ENCODE measurements around the gene XPO4. TPM values are rescaled to one million over a fixed set of nuclear protein-coding genes. Genes with fewer than 3 reads are reported as not detected.

The XPO4 gene
- total RNA-seq, 1 experiment from 2014 or later = 34.1 TPM

DNA sequence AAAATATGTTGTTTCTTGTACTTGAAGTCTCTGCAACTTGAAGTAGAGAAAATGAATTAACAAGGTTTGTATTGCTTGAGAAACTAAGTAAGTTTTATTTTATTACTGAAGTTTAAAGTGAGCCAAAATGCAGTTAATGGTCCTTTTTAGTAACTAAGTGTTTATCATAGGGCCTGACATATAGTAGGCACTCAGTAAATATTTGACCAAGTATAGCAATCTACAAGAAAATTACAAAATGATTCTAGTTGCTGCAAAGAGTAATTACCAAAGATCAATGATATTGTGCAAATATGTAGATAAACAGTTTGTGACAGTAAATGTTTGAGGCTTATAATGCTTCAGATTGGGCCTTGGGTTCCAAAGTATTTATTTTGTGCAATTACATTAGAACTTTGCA is 2.4 kb upstream of the XPO4 start:
- Histone ChIP-seq H2AK5ac (ENCODE audit: insufficient read length, low read length) (no peak overlapping the region), H4K20me1 (ENCODE audit: control insufficient read depth, insufficient read depth, insufficient read length) (no peaks in the 10 kb centered on the region), H3K14ac (ENCODE audit: insufficient read depth, low read length) (no peak overlapping the region), H3K56ac (ENCODE audit: insufficient read length, low read depth, low read length) (no peak overlapping the region), H3T11ph (ENCODE audit: low read length) (no peak overlapping the region), H3K79me1 (ENCODE audit: insufficient read depth, low read depth, low read length, poor library complexity, severe bottlenecking) (no peaks in the 10 kb centered on the region), H3K23me2 (ENCODE audit: insufficient read length, low read depth, low read length, poor library complexity, severe bottlenecking) (peaks cover 6% of the 10 kb centered on the region), H4K5ac (ENCODE audit: insufficient read length, low read depth, low read length) (no peak overlapping the region), H4K91ac (ENCODE audit: insufficient read length, low read depth, low read length) (no peak overlapping the region), H3K18ac (ENCODE audit: insufficient read length, low read depth, low read length) (no peak overlapping the region), H3K4ac (ENCODE audit: low read depth, low read length) (no peak overlapping the region), H2BK5ac (ENCODE audit: insufficient read length, low read length) (no peak overlapping the region), H3K9me3 (ENCODE audit: control insufficient read depth, low read depth, low read length) (no peaks in the 10 kb centered on the region), H4K8ac (replicated peaks; ENCODE audit: insufficient read length, low read depth, low read length) (no peak overlapping the region), H2BK20ac (ENCODE audit: low read depth, low read length, poor library complexity, severe bottlenecking) (no peak overlapping the region), H3K27ac (ENCODE audit: insufficient read length, low read depth, low read length) (no peak overlapping the region), H3K23ac (ENCODE audit: insufficient read length, low read depth, low read length) (no peak overlapping the region), H2AFZ (ENCODE audit: low read length) (no peak overlapping the region), H3K4me1 (ENCODE audit: insufficient read depth, low read length) (no peaks in the 10 kb centered on the region), H3K4me2 (ENCODE audit: insufficient read depth, insufficient read length, low read length) (no peak overlapping the region), H3K27me3 (ENCODE audit: insufficient read depth, low read length) (no peaks in the 10 kb centered on the region), H3K79me2 (ENCODE audit: insufficient read depth, low read length) (peaks cover 16% of the 10 kb centered on the region; the same call in 1 of the 2 replicates), H2BK120ac (ENCODE audit: low read depth, low read length, poor library complexity, severe bottlenecking) (no peak overlapping the region), H3K9ac (ENCODE audit: extremely low read depth, insufficient read length, low read length) (no peak overlapping the region), H2BK15ac (ENCODE audit: low read depth, low read length) (no peak overlapping the region), H2BK12ac (ENCODE audit: insufficient read length, low read depth, low read length) (no peak overlapping the region)
- Mint-ChIP-seq H3K4me3 (no peak overlapping the region), H3K27me3 (ENCODE audit: low read depth) (peaks cover 2% of the 10 kb centered on the region; the same call in 1 of the 2 replicates), H3K27ac (no peak overlapping the region), H3K4me1 (peaks cover 13 to 14% of the 10 kb centered on the region in 2 experiments), H3K9me3 (no peaks in the 10 kb centered on the region; a peak in 1 of 5 replicates), H3K36me3 (ENCODE audit: insufficient read depth in 1 of 3, low read depth in 3 of 3) (peaks cover under 1 to 7% (median 3%) of the 10 kb centered on the region in 3 experiments)
- TF ChIP-seq, protein P1, sequence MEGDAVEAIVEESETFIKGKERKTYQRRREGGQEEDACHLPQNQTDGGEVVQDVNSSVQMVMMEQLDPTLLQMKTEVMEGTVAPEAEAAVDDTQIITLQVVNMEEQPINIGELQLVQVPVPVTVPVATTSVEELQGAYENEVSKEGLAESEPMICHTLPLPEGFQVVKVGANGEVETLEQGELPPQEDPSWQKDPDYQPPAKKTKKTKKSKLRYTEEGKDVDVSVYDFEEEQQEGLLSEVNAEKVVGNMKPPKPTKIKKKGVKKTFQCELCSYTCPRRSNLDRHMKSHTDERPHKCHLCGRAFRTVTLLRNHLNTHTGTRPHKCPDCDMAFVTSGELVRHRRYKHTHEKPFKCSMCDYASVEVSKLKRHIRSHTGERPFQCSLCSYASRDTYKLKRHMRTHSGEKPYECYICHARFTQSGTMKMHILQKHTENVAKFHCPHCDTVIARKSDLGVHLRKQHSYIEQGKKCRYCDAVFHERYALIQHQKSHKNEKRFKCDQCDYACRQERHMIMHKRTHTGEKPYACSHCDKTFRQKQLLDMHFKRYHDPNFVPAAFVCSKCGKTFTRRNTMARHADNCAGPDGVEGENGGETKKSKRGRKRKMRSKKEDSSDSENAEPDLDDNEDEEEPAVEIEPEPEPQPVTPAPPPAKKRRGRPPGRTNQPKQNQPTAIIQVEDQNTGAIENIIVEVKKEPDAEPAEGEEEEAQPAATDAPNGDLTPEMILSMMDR (conservative IDR thresholded peaks at IDR 0.05) = no peak
- no peak for DNase-seq

Data from H9 (cell line).